Coronary artery (tissue), 2 donors: ENCODE data around the gene DUSP10.

Source experiments
- DNase-seq: peaks from one replicate; pipeline ENCODE4 v3.0.0-alpha.2; 2017; ENCODE audit warnings: low spot score
- H3K27ac ChIP-seq, 2 donors: fragments of 200-600 bp; sonication (generic); one replicate each; pipeline ENCODE4 v1.5.1; 2016 to 2019
- H3K4me3 ChIP-seq: fragments of 200-600 bp; sonication (generic); 2 replicates; pipeline ENCODE4 v1.5.1; 2016; ENCODE audit warnings: mild to moderate bottlenecking, moderate library complexity
- TF ChIP-seq, protein P1 (sequence below): fragments of 200-600 bp; sonication (generic); IDR thresholded peaks from one replicate; pipeline ENCODE4 v1.5.1; 2019; ENCODE audit warnings: antibody characterized with exemption

Gene DUSP10

DNA sequence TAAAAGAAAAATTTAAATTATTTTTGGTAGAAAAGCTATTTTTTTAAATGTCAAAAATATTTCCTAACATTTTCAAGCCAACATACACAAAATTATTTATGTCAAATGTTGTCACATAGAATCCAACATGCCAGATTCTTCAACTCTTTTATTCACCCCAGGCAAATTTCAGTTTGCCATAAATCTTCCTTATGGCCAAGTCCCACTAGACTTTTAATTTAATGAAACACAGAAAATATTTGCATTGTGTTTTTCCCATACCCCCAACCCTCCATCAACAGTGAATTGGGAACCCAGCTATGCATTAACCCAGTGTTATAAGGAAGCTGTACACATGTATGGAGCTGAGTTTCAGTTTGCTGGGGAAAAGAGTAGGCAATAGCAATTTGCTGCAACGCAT is 41.4 kb downstream of the DUSP10 start:
- no peak for DNase-seq
- Histone ChIP-seq H3K27ac (no peak overlapping the region), H3K4me3 (no peak overlapping the region)
- TF ChIP-seq, protein P1, sequence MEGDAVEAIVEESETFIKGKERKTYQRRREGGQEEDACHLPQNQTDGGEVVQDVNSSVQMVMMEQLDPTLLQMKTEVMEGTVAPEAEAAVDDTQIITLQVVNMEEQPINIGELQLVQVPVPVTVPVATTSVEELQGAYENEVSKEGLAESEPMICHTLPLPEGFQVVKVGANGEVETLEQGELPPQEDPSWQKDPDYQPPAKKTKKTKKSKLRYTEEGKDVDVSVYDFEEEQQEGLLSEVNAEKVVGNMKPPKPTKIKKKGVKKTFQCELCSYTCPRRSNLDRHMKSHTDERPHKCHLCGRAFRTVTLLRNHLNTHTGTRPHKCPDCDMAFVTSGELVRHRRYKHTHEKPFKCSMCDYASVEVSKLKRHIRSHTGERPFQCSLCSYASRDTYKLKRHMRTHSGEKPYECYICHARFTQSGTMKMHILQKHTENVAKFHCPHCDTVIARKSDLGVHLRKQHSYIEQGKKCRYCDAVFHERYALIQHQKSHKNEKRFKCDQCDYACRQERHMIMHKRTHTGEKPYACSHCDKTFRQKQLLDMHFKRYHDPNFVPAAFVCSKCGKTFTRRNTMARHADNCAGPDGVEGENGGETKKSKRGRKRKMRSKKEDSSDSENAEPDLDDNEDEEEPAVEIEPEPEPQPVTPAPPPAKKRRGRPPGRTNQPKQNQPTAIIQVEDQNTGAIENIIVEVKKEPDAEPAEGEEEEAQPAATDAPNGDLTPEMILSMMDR: no peak

DNA sequence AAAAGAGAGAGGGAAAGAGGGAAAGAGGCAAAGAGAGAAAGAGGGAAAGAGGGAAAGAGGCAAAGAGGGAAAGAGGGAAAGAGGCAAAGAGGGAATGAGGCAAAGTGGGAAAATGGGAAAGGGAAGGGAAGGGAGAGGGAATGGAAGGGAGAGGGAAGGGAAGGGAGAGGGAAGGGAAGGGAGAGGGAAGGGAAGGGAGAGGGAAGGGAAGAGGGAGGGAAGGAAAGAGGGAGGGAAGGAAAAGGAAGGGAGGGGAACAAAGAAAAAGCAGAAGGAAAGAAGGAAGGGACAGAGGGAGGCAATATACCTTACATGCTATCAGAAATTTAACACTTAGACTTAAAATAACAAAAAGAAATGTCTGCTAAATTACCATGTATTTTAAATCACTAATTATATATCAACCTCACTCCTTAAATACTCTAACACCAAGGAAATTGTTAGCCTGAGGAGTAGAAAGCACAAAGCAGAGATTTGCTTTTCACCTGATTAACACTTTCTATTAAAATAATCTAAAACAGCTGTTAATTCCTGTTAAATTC is 41.8 kb downstream of the DUSP10 start:
- TF ChIP-seq, protein P1: no peak
- DNase-seq: no peak
- H3K4me3 ChIP-seq: no peak overlapping the region
- H3K27ac ChIP-seq: no peak overlapping the region

DNA sequence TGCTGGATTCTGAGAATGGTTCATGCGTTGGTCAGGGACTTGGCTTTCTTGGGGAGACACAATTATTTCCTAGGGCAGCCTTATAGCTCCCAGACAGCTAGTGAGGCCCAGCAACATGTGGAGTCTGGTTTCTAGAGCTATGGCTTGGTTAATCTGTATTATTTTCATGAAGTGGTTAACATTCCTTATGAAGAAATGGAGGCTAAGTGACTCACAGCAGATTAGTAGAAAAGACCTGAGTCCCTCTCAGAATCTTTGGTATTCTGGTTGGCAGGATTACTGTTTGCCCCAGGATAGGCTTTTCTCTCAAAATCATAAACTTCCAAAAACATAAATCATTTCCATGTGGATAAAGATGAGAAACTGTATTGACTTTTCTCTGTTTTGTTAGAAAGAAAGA is 42.3 kb downstream of the DUSP10 start:
- no peak for DNase-seq
- TF ChIP-seq, protein P1: no peak
- H3K4me3 ChIP-seq: no peak overlapping the region
- no peak overlapping the region for H3K27ac ChIP-seq

DNA sequence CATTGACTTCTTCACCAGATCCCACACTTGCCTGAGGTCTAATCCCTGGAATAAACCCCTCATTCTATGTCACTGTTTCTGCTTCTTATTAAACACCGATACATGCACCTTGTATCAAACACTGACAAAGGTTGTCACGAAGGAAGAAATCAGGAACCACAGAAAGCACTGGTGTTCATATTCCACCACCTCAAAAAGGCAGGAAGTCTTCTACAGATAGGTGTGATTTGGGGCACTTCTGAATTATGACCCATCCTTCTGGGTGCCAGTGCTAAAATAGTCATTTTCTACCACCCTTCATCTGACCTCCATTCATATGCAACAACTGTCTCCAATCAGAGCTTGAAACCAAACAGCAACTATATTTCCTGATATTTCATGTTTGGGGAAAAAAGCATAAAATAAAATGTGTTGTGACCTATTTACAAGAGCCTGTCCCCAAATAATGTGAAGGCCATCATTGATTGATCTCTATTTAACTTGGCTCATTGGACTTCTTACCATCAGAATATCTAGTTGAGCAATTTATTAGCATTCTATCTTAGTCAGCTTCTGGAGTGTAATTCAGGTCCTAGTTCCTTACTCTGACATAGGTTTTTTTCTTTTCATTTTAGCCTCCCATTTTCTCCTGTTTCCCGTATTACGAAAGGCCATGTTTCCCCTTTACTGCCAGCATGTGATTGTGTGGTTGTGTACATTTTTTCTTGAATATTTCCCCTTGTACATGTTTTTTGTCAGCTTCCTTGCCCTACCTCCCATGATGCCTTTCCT is 43.1 kb downstream of the DUSP10 start:
- Histone ChIP-seq H3K4me3 (no peak overlapping the region), H3K27ac (no peak overlapping the region)
- no peak for DNase-seq
- TF ChIP-seq, protein P1: no peak

DNA sequence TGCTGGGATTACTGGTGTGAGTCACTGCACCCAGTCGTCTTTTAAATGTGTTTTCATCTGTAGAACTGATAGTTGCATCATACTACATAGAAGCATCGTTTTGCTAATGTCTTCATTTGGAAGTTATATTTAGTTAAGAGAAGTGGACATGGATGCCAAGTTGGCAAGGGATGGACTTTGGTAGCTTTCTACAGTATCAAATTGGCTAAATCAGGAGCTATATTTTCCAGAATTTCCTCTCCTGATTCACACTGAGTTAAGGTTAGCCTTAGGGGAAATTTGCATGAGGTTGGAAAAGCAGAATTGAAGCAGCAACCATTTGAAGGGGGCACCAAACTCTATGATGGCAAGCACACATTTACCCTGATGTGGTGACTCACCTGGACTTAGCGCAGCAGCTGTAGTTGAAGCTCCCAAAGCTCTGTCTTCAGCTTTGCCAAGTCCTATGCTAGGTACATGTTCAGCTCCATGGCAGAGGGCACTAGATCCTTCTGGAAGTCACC is 43.9 kb downstream of the DUSP10 start:
- Histone ChIP-seq H3K27ac (no peak overlapping the region), H3K4me3 (no peak overlapping the region)
- no peak for DNase-seq
- TF ChIP-seq, protein P1: no peak

DNA sequence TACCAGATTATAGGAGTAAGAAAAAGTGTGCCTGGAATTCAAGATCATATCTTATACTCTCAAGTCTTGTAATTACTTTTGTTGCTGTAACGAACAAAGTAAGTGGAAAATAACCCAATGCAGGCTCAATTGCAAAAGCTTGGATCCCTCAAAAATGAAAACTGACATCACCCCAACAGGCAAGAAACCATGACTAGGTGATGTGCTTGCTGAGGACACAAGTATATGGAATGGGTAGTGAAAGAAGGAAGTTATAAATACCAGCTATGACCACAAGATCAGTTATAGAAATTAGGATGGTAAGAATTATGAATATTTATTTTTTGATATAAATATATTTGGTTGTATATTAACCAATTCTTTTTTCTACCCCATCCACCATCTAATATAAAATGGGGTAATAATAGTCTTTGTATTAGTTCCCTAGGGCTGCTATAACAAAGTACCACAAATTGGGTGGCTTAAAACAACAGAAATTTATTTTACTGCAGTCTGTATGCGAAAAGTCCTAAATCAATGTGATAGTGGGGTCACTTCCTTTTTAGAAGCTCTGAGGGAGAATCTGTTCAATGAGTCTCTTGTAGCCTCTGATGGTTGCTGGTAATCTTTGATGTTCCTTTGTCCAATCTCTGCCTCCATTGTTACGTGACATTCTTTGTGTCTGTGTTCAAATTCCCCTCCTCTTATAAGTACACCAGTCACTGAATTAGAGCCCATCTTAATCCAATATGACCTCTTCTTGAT is 45.0 kb downstream of the DUSP10 start:
- Histone ChIP-seq H3K4me3 (no peak overlapping the region), H3K27ac (no peak overlapping the region)
- DNase-seq: no peak
- TF ChIP-seq, protein P1: no peak
